ENCODE data around the gene SPAG16. TPM values are rescaled to one million over a fixed set of nuclear protein-coding genes. Genes with fewer than 3 reads are reported as not detected.

The SPAG16 gene
- total RNA-seq, 1 donor from 2014 or later: 20.6 TPM

GRCh38 chr2:213247566-213247965 lies 36.7 kb upstream of the SPAG16 start:
- Histone ChIP-seq H3K4me3 (no peak overlapping the region), H3K27ac (replicated peaks) (no peak overlapping the region), H3K27me3 (ENCODE audit: low read depth) (peaks cover 3% of the 10 kb centered on the region), H3K9me3 (replicated peaks) (no peaks in the 10 kb centered on the region), H3K4me1 (no peaks in the 10 kb centered on the region), H3K36me3 (no peaks in the 10 kb centered on the region)
- no peak for DNase-seq
- TF ChIP-seq CTCF (IDR thresholded peaks at IDR 0.05; ENCODE audit: borderline replicate concordance): no peak
- intact Hi-C loops (cut with micrococcal nuclease): no loop called here

DNA sequence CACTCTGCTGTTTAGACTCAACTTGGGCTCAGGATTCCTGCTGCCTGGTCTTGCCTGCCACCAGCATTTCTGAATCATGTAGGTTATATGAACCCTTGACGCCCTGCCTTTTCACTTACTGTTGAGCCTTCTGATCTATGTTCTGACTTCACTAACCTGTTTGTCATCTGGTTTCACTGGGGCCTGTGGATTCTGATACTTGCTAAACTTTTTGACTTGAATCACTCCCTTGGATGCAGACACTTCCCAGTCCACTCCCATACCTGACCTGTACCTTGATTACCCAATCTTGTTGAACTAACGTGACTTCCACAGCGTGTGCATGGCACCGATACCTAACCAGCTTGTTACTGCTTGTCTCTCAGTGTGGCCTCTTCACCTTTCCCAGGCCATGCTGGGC lies 35.6 kb upstream of the SPAG16 start:
- Histone ChIP-seq H3K4me1 (peaks cover 5% of the 10 kb centered on the region), H3K27me3 (ENCODE audit: low read depth) (peaks cover 3% of the 10 kb centered on the region), H3K36me3 (no peaks in the 10 kb centered on the region), H3K9me3 (replicated peaks) (no peaks in the 10 kb centered on the region), H3K27ac (replicated peaks) (no peak overlapping the region), H3K4me3 (no peak overlapping the region)
- DNase-seq: no peak
- intact Hi-C loops (cut with micrococcal nuclease): no loop called here
- TF ChIP-seq CTCF (IDR thresholded peaks at IDR 0.05; ENCODE audit: borderline replicate concordance): no peak

DNA sequence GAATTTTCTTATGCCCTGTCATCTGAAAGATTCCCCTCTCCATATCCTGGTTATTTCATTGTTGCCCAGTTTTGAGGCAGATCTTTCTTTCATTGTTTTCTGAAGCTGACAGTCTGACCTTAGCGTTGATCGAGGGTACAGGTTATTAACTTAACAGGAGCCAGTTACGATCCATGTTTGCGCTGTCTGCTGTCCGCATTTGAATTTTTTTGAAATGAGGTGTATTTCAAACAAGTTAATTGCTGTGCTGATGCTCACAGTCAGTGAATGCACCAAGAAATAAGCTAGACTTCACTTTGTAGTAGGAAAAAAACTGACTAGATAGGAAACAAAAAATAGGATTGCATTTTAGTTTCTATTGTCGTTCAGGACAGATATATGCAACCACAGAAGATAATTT lies 34.8 kb upstream of the SPAG16 start:
- no peak for DNase-seq
- intact Hi-C loops (cut with micrococcal nuclease): no loop called here
- peaks cover 3% of the 10 kb centered on the region for H3K27me3 ChIP-seq (ENCODE audit: low read depth)
- no peaks in the 10 kb centered on the region for H3K9me3 ChIP-seq (replicated peaks)
- no peak overlapping the region for H3K4me3 ChIP-seq
- no peaks in the 10 kb centered on the region for H3K36me3 ChIP-seq
- peaks cover 5% of the 10 kb centered on the region for H3K4me1 ChIP-seq
- no peak for TF ChIP-seq CTCF (IDR thresholded peaks at IDR 0.05; ENCODE audit: borderline replicate concordance)
- H3K27ac ChIP-seq (replicated peaks): no peak overlapping the region

- intact Hi-C loops (cut with micrococcal nuclease): loop anchor here (10.0 kb wide), 1 partner anchor 1743 kb away; no protein-coding TSS in a partner anchor
Measured at GRCh38 chr2:213251618-213252017, 32.6 kb upstream of the SPAG16 start.

DNA sequence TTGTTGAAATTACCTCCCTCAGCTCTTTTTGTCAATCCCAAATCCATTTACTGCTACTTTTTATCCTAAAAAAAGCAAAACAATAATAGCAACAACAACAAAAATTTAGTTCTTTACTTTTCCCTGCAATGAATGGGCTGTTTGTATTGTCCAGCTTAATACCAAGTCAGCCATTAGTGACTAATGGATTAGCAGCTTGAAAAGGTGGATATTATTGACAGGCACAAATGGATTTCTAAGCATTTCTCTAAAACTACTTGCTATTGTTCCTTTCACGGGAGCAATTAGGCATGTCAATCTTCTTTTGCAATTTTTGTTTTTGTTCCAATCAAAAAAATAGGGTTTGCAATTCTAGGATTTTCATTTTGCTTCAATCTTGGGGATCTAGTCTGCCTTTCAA lies 32.1 kb upstream of the SPAG16 start:
- no peak for TF ChIP-seq CTCF (IDR thresholded peaks at IDR 0.05; ENCODE audit: borderline replicate concordance)
- H3K4me3 ChIP-seq: no peak overlapping the region
- H3K9me3 ChIP-seq (replicated peaks): no peaks in the 10 kb centered on the region
- H3K27me3 ChIP-seq (ENCODE audit: low read depth): peaks cover 3% of the 10 kb centered on the region
- intact Hi-C loops (cut with micrococcal nuclease): loop anchor here (10.0 kb wide), 1 partner anchor 1743 kb away; no protein-coding TSS in a partner anchor
- H3K4me1 ChIP-seq: peaks cover 5% of the 10 kb centered on the region
- no peaks in the 10 kb centered on the region for H3K36me3 ChIP-seq
- H3K27ac ChIP-seq (replicated peaks): no peak overlapping the region
- no peak for DNase-seq

More at GRCh38 chr2:213251618-213252017, 32.6 kb upstream of the SPAG16 start:
- peaks cover 5% of the 10 kb centered on the region for H3K4me1 ChIP-seq
- H3K9me3 ChIP-seq (replicated peaks): no peaks in the 10 kb centered on the region
- H3K4me3 ChIP-seq: no peak overlapping the region
- DNase-seq: no peak
- no peaks in the 10 kb centered on the region for H3K36me3 ChIP-seq
- H3K27me3 ChIP-seq (ENCODE audit: low read depth): peaks cover 3% of the 10 kb centered on the region
- TF ChIP-seq CTCF (IDR thresholded peaks at IDR 0.05; ENCODE audit: borderline replicate concordance): peak; percentile 80
- H3K27ac ChIP-seq (replicated peaks): no peak overlapping the region
